GM18858 (cell line): Measurements from ENCODE around the gene ADAMTS16.

Experiments used
- ATAC-seq: cut with Tn5 transposase; IDR thresholded peaks from one replicate; pipeline ENCODE4 v1.9.1; 2021; ENCODE audit not compliant: unreplicated experiment

The ADAMTS16 gene

GRCh38 chr5:5220901-5221631 lies 80.9 kb downstream of the ADAMTS16 start:
- ATAC-seq, result no peak

GRCh38 chr5:5221724-5222123 lies 81.6 kb downstream of the ADAMTS16 start:
- no peak for ATAC-seq

DNA sequence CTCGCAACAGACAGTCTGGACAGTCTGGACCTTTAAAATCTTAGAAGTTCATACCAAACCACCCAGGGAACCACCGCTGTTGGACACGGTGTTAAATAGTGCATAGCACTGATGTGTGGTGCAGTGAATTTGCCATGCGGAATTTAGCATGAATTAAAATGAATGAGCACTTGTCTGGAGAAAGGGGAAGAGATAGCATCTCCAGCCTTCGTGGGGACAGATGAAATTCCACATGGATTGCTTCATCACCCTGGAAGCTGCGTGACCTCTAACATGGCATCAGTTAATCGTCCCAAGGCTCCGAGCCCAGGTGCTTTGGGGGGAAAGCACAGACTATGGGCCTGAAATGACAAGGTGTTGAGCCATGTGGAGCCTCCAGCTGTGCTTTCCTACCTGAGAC lies 91.4 kb downstream of the ADAMTS16 start:
- no peak for ATAC-seq

- no peak for ATAC-seq
Measured at GRCh38 chr5:5234912-5235311, 94.8 kb downstream of the ADAMTS16 start.

DNA sequence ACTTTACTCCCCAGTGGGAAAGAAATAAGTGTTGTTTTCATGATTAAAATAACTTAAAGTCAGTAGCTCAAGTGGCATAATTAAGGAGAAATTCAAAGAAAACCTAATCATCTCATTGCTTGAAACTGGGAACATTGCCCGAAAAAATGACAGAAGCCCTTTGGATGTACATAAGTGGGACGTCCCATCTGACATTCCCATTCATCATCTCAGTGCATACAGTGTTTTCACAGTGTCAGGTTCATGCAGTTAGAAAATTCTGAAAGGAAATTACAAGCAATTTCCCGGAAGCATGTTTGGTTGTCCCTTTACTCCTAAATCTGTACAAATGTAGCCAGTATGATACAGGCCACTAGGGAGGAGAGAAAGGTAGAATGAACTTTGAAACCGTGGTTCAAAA lies 95.6 kb downstream of the ADAMTS16 start:
- ATAC-seq, result no peak

GRCh38 chr5:5239191-5239590 lies 99.1 kb downstream of the ADAMTS16 start:
- no peak for ATAC-seq

- ATAC-seq, result no peak
Measured at GRCh38 chr5:5240234-5240633, 100.1 kb downstream of the ADAMTS16 start.

DNA sequence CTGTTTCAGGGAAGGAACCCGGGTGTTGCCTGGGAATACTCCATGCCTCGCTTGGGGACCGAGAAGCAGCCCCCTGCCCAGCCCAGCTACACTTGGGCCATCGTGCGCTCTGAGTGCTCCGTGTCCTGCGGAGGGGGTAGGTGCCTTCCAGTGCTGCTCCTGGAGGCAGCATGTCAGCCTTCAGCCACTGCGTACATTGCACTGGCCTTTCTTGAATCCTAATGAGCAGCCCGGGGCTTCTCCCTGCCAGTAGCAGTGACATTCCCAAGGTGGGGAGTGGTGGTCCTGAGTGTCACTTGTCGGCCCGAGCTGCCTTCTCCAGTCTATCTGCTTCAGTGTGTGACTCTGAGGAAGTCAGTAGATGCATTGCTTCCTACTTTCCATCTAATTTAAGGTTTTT lies 101.9 kb downstream of the ADAMTS16 start:
- no peak for ATAC-seq

DNA sequence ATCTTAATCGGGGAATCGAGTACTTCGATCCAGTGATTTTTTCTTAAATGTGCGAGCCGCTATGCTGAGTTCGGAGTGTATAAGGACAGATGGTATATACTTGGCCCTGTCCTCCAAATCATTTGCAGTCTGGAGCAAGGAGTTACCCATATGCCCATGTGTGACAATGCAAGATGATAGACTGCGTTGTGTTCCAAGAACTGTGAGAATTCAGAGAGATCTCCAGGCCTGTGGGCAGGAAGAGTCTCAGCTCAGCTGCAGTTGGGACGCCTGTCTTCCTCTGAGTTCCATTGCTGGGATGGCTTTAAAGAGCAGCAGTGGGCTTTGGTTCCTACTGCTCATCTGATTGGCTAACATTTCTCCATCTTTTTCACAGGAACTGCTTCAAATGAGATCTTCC lies 106.6 kb downstream of the ADAMTS16 start:
- no peak for ATAC-seq

DNA sequence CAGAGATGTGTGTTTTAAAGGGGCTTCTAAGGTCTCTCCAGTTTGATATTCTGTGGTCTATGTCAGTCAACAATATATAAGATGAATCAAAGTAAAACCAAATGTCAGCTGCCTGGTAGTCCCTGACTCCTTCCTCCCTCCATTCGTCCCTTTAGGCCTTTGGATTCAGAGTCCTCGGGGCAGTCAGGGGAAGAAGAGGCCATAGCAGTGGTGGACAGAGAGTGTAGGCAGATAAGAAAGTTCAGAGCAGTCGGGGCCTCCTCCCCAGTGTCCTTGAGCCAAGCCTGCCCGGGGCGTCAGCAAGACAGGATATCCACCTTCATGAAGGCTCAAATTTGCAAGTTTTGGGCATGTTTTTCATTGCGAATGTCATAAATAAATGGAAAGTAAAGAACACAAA lies 110.6 kb downstream of the ADAMTS16 start:
- ATAC-seq, result no peak

DNA sequence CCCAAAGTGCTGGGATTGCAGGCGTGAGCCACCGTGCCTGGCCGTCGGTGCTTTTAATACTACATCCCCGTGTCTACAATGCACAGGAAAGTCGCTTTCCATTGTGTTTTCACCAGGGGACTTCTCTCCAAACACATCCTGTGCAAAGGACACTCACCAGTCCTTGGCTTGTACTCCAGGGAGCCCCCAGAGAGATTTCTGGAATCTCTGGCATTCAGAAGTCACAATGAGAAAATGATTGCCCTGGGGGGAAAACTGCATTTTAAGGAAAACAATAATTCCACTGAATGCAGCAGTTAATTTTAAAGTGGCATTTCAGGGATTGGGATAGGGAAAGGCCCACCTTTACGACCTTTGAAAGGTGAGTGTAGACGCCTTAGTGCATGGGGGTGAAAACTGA lies 112.0 kb downstream of the ADAMTS16 start:
- ATAC-seq, result no peak

GRCh38 chr5:5257353-5257752 lies 117.2 kb downstream of the ADAMTS16 start:
- ATAC-seq, result no peak

DNA sequence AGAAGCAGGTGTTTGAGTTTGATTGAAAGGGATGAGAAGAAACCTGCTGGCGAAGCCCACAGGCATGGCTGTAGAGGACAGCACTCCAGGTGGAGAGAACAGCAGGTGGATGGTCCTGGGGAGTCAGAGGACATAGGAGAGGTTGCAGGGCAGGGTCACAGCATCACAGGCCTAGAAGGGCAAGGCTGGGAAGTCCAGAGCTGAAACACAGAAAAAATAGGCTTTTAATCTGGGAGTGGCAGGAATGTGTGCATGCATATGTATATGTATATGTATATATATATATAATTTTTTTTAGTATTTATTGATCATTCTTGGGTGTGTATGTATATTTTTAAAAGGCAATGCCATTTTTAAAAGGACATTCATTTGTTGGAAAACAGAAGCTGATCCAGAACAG lies 118.4 kb downstream of the ADAMTS16 start:
- ATAC-seq, result no peak

- ATAC-seq, result no peak
Measured at GRCh38 chr5:5264727-5265126, 124.6 kb downstream of the ADAMTS16 start.

DNA sequence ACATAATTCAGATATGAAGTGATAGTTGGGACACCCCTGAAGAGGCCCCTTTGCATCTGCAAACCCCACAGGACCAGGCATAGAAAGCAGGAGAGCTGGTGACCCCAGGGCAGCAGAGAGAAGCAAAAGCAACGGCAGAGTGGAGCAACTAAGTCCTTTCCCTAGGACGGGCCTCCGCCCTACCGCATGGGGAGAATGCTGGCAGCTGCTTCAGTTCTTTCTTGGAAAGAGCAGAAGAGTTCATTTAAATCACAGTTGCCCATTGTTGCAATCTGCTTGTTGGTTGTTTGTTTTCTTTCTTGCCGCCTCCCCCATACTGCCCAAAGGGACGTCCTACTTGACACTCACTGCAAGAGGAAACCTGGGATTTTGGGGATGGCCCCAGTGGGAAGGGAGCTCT lies 126.2 kb downstream of the ADAMTS16 start:
- ATAC-seq, result no peak

DNA sequence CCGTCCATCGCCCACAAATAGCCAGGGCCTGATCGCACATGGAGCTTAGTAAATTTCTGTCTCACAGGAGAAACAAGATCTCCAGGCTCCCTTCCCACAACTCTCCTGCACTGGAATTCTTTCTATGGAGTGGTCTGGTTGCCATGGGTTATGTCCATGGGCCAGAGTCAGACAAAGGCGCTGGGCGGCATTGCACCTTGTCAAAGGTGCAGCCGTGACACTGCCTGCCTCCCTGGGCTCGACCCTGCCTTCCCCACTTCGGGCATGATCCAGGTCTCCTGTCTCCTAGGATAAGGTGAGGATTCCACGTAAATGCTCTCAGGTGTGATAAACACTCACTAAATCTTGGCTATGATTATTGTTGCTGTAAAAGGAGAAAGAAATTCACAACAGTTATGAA lies 130.0 kb downstream of the ADAMTS16 start:
- no peak for ATAC-seq

DNA sequence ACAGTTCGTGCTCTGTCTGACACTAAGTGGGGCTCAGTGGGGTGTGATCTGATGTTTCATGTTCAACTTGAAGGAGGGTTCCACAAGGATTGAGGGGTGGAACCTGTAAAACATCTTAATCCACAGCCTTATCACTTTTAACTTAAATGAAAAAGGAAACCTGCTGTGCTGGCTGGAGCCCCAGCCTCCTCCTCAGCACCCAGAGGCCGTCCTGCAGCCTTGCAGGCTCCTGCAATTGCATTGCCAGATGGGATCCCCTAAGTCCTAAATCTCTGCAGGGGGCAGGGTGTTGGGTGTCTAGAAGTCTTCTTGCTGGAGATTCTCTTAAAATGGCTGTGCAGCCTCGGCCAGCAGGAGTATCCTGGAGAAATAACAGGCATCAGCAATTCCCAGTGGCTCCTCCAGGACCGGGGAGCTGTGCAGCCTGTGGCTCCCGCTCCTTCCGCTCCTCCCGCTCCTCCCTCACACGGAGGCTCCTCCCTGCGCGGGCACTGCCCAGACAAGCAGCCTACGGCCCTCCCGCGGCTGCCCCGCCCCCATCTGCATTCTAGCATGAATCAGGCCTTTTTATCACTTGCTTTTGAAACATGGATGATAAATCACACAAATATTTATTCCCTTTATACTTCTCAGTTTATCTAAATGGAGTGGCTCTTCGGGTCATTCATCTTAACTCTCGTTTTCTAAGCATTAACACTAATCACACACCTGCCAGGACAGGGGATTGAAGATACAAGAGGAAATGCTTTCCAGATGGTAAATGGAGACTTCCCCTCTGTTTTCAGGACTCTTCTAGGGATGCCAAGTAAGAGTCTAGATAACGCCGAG lies 131.0 kb downstream of the ADAMTS16 start:
- ATAC-seq, result no peak

DNA sequence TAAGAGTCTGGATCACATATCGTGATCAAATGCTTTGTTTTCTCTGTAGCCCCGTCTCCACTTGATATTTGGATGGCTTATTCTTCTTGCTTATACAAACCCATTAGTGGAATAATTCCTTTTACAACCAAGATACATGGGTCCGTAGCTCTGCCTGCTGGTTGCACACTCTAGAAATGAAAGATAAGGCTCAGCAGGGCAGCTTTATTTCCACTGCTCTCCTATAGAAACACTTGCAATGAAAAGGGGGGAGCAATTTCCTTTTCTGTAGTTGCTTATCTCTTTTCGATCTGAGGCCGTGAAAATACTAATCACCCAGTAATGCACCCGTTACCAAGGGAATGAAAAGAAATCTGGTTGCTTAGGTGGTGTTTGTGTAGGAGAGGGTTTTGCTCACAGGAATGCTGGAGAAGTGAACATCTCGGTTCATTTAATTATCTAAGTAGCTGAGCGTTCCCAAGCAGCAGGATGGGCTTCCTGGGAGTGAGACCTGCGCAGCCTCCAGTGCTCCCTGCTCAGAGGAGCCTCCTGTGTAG lies 131.7 kb downstream of the ADAMTS16 start:
- no peak for ATAC-seq

- ATAC-seq, result no peak
Measured at GRCh38 chr5:5273398-5273797, 133.3 kb downstream of the ADAMTS16 start.

DNA sequence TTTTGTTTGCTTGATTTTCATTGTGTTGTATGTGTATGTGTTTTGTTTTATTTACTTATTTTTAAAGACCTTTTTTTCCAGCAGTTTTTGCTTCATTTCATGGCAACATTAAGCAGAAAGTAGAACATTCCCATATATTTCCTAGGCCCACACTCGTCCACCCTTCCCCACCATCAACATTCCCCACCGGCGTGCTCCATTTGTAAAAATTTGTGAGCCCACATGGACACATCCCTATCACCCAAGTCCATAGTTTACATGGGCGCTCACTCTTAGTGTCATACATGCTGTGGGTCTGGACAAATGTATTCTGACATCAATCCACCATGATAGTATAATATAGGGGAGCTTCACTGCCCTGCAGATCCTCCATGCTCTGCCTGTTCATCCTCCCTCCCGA lies 133.8 kb downstream of the ADAMTS16 start:
- ATAC-seq, result no peak

DNA sequence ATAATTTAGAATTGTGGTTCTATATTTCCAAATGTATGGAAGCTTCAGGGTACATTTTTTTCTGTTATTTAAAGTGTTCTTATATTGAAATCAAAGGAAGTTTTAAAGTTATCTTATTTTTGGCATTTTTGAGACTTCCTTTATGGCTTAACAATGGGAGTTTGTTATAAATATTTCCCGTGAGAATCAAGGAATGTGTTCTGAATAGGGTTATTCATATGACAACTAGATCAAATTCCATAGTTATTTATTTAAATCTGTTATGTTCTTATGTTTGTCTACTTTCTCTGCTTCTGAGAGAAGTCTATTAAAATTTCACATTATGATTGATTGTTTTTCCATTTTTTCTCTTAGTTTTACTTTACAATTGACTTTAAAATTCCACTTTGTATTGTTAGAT lies 135.1 kb downstream of the ADAMTS16 start:
- ATAC-seq, result no peak

- ATAC-seq, result no peak
Measured at GRCh38 chr5:5276430-5276829, 136.3 kb downstream of the ADAMTS16 start.
